GM12891 (cell line): ENCODE measurements around the gene ZNF606.

Source experiments
- PAX5 ChIP-seq: IDR thresholded peaks from 2 replicates; pipeline ENCODE4 v1.6.1; 2011; ENCODE audit warnings: low read length, moderate library complexity, mild to moderate bottlenecking; ENCODE audit not compliant: insufficient read depth, severe bottlenecking
- POLR2A ChIP-seq: IDR thresholded peaks from 2 replicates; pipeline ENCODE4 v1.6.1; 2011; ENCODE audit warnings: low read depth, low read length, control low read depth
- POLR2AphosphoS5 ChIP-seq: IDR thresholded peaks from 2 replicates; pipeline ENCODE4 v1.6.1; 2011; ENCODE audit warnings: low read depth, low read length, control low read depth

GRCh38 chr19:58007285-58007684, 4.7 kb upstream of the ZNF606 start:
- TF ChIP-seq POLR2AphosphoS5 (no peak), POLR2A (no peak), PAX5 (no peak)
